Esophagus muscularis mucosa (tissue), 4 donors: Measurements from ENCODE around the gene GUCA2A. TPM values are rescaled to one million over a fixed set of nuclear protein-coding genes. Genes with fewer than 3 reads are reported as not detected.

Experiments used
- DNase-seq: peaks from one replicate; pipeline ENCODE4 v3.0.0-alpha.2; 2017; ENCODE audit errors: extremely low spot score
- H3K27ac ChIP-seq, 4 donors: fragments of 200-600 bp; sonication (generic); replicated peaks in 1 of 4; 1 replicate in 3 of 4; 2 replicates in 1 of 4; pipeline ENCODE4 v1.5.1; 2016 to 2019; ENCODE audit warnings: mild to moderate bottlenecking in 1 of 4
- H3K27me3 ChIP-seq, 4 donors: fragments of 200-600 bp; sonication (generic); one replicate each; pipeline versions ENCODE4 v1.5.1 to v1.6.0; 2016 to 2019
- H3K36me3 ChIP-seq, 4 donors: fragments of 200-600 bp; sonication (generic); one replicate each; pipeline ENCODE4 v1.5.1; 2016 to 2019
- H3K4me1 ChIP-seq, 4 donors: fragments of 200-600 bp; sonication (generic); one replicate each; pipeline ENCODE4 v1.5.1; 2016 to 2019
- H3K4me3 ChIP-seq, 4 donors: fragments of 200-600 bp; sonication (generic); 1 replicate in 2 of 4; 2 replicates in 2 of 4; pipeline ENCODE4 v1.5.1; 2016 to 2019; ENCODE audit warnings: mild to moderate bottlenecking in 4 of 4, moderate library complexity in 1 of 4
- H3K9me3 ChIP-seq, 4 donors: fragments of 200-600 bp; sonication (generic); 1 replicate in 3 of 4; 2 replicates in 1 of 4; pipeline ENCODE4 v1.5.1; 2016 to 2019
- CTCF ChIP-seq, 3 experiments: fragments of 200-600 bp in 2 of 3; fragments of 450-650 bp in 1 of 3; sonication (generic) in 2 of 3; IDR thresholded peaks; one replicate each; pipeline ENCODE4 v1.5.1; 2017 to 2019; ENCODE audit warnings: antibody characterized with exemption in 3 of 3, mild to moderate bottlenecking in 2 of 3, moderate library complexity in 1 of 3
- EP300 ChIP-seq: sonication (generic); formaldehyde crosslinking; IDR thresholded peaks from one replicate; pipeline ENCODE4 v1.6.1; 2017; ENCODE audit warnings: antibody characterized with exemption
- POLR2A ChIP-seq: fragments of 450-650 bp; IDR thresholded peaks from one replicate; pipeline ENCODE4 v1.6.1; 2017; ENCODE audit warnings: antibody characterized with exemption, moderate library complexity, mild to moderate bottlenecking, low read depth
- POLR2AphosphoS5 ChIP-seq, 2 donors: sonication (generic); formaldehyde crosslinking; IDR thresholded peaks; one replicate each; pipeline ENCODE4 v1.6.1; 2017; ENCODE audit warnings: antibody characterized with exemption in 2 of 2
- WGBS: methylation state at CpG from one replicate; pipeline ENCODE4 v1.1.5; 2018; 5-methylcytosine and 5-hydroxymethylcytosine counted together
- intact Hi-C: fragments of 100-400 bp; cut with DNase I; formaldehyde crosslinking; loops from one replicate; pipeline ENCODE4 v1.15.1; 2023
- total RNA-seq, 4 donors: library from RNA; depleted of rRNA; stranded (reverse); fragments of >200 nt; gene quantifications; one replicate each; pipeline versions ENCODE4 v1.1.0 to v1.2.1, GENCODE V29; 2016

GUCA2A gene
- total RNA-seq, 4 donors from 2014 or later = not detected

DNA sequence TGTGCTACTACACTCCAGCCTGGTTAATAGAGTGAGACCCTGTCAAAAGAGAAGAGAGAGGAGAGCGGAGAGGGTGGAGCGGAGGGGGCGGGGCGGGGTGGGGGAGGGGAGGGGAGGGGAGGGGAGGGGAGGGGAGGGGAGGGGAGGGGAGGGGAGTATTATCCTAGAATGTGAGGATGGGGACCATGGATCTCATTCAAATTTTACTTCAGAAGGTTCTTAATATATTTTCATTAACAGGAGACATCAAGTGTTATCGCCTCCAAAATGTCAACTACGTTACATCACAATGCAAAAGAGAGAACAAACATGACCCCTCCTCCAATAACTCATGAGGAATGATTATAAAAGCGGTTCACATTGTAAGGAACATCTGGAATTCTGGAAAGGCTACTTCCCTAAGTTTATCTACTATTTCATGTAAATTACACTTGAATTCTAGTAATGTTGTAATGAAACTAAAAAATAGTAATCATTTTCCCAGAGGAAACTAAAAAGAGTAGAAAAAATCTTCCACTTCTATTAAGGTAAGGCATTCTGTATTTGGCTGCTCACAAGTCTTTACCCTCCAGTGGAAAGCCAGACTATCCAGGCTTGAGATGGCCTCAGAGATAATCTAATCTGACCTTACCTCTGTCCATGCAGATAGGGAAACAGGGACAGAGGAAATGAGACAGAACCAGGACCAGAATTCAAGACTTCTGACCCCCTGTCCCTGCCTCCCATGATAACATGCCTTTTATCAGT, 18.8 kb upstream of the GUCA2A start:
- Histone ChIP-seq H3K4me3 (no peak overlapping the region), H3K27ac (no peak overlapping the region), H3K36me3 (peaks cover under 1 to 66% (median 44%) of the 10 kb centered on the region in 4 donors), H3K9me3 (no peaks in the 10 kb centered on the region), H3K27me3 (no peaks in the 10 kb centered on the region), H3K4me1 (peaks cover 5 to 28% (median 16%) of the 10 kb centered on the region in 4 donors)
- no peak for DNase-seq
- 93% methylated on average over 7 of the region's 7 CpGs for WGBS
- intact Hi-C loops = no loop called here
- TF ChIP-seq CTCF (IDR thresholded peaks at IDR 0.05) (no peak), POLR2AphosphoS5 (IDR thresholded peaks at IDR 0.05) (no peak), POLR2A (no peak), EP300 (no peak)

DNA sequence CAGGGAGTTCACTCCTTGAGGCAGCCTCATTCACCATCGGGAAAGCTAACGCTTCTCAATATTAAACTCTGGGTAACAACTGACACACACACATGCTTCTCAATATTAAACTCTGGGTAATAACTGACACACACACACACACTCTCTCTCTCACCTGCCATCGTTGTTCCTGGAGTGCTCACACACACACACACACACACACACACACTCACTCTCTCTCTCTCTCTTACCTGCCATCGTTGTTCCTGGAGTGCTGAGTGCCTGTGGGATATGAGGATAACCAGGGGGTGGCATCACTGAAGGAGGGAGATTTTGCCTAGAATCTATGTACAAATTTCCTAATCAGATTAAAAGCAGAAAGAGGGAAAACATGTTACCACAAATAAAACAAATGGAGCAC, 17.1 kb upstream of the GUCA2A start:
- H3K27ac ChIP-seq = no peak overlapping the region
- H3K27me3 ChIP-seq = no peaks in the 10 kb centered on the region
- H3K9me3 ChIP-seq = no peaks in the 10 kb centered on the region
- intact Hi-C loops = no loop called here
- TF ChIP-seq CTCF (IDR thresholded peaks at IDR 0.05) (no peak), EP300 (no peak), POLR2AphosphoS5 (IDR thresholded peaks at IDR 0.05) (no peak), POLR2A (no peak)
- 91% methylated on average over 4 of the region's 4 CpGs for WGBS
- no peak overlapping the region for H3K4me3 ChIP-seq
- no peak for DNase-seq
- H3K4me1 ChIP-seq = peaks cover 5 to 32% (median 20%) of the 10 kb centered on the region in 4 donors
- peaks cover 0 to 51% (median 35%) of the 10 kb centered on the region in 4 donors for H3K36me3 ChIP-seq

- Histone ChIP-seq H3K36me3 (peaks cover 0 to 41% (median 31%) of the 10 kb centered on the region in 4 donors), H3K27ac (peak overlapping the region in 1 of 4 donors; percentile 6), H3K9me3 (no peaks in the 10 kb centered on the region), H3K27me3 (no peaks in the 10 kb centered on the region), H3K4me1 (peaks cover 5 to 22% (median 15%) of the 10 kb centered on the region in 4 donors), H3K4me3 (no peak overlapping the region)
- 78% methylated on average over 4 of the region's 4 CpGs for WGBS
- intact Hi-C loops = loop anchor here (5.0 to 10.0 kb wide), 2 partner anchors 157 to 275 kb away; partner anchors contain the start of genes FOXJ3, PPCS and ZMYND12
- no peak for DNase-seq
- TF ChIP-seq CTCF (IDR thresholded peaks at IDR 0.05) = no peak
- TF ChIP-seq EP300 = no peak
- TF ChIP-seq POLR2AphosphoS5 (IDR thresholded peaks at IDR 0.05) = no peak
- TF ChIP-seq POLR2A = no peak
Observed at GRCh38 chr1:42179900-42180329, 15.4 kb upstream of the GUCA2A start.

DNA sequence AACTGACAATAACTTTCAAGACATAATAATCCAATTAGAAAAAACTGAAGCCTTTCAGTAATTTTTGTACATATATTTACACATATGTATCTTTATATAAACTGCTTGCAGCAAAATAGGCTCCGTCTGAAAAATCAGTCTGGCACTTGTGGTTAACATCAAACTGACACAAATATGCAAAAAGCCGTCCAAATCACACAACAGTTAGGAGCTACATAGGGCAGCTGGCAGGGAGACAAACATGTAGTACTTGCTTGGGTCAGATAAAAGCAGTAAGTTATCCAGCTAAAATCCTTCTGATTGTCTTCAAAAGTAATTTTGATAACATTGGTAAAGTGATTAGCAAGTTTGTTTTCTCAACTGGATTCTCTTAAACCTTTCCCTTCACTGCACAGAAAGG, 14.7 kb upstream of the GUCA2A start:
- H3K36me3 ChIP-seq = peaks cover 0 to 37% (median 27%) of the 10 kb centered on the region in 4 donors
- peaks cover 7 to 22% (median 15%) of the 10 kb centered on the region in 4 donors for H3K4me1 ChIP-seq
- H3K27me3 ChIP-seq = no peaks in the 10 kb centered on the region
- no peak for DNase-seq
- H3K9me3 ChIP-seq = no peaks in the 10 kb centered on the region
- H3K27ac ChIP-seq = peak overlapping the region in 1 of 4 donors; percentile 6
- TF ChIP-seq POLR2AphosphoS5 (IDR thresholded peaks at IDR 0.05) (peak in 1 of 2 donors; percentile 30), POLR2A (no peak)
- WGBS = 18% methylated on average over 2 of the region's 2 CpGs
- no peak overlapping the region for H3K4me3 ChIP-seq
- intact Hi-C loops = loop anchor here (5.0 to 10.0 kb wide), 2 partner anchors 158 to 276 kb away; partner anchors contain the start of genes FOXJ3, PPCS and ZMYND12

DNA sequence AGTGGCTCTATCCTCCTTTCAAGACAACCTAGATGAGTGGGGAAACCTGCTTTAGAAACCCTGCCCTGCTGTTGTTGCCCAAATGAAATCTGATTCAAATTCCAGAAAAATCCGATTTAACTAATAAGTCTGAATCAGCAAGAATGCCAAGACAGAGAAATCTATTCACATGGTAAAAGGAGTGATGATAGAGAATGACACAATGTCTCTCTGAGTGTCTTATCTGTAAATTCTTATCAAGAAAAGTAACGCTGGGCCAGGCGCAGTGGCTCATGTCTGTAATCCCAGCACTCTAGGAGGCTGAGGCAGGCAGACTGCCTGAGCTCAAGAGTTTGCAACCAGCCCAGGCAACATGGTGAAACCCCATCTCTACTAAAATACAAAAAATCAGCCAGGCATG, 13.7 kb upstream of the GUCA2A start:
- Histone ChIP-seq H3K27ac (no peak overlapping the region), H3K4me3 (no peak overlapping the region), H3K4me1 (peaks cover 12 to 26% (median 22%) of the 10 kb centered on the region in 4 donors), H3K9me3 (no peaks in the 10 kb centered on the region), H3K36me3 (peaks cover 0 to 30% (median 21%) of the 10 kb centered on the region in 4 donors), H3K27me3 (no peaks in the 10 kb centered on the region)
- TF ChIP-seq EP300 (no peak), POLR2AphosphoS5 (IDR thresholded peaks at IDR 0.05) (no peak), POLR2A (no peak), CTCF (IDR thresholded peaks at IDR 0.05) (no peak)
- WGBS = 76% methylated on average over 3 of the region's 3 CpGs
- intact Hi-C loops = loop anchor here (5.0 to 10.0 kb wide), 2 partner anchors 159 to 277 kb away; partner anchors contain the start of genes FOXJ3, PPCS and ZMYND12
- DNase-seq = no peak
